ENCODE measurements around the gene SENP8. TPM values are rescaled to one million over a fixed set of nuclear protein-coding genes. Genes with fewer than 3 reads are reported as not detected.

SENP8 gene
- total RNA-seq, 2 experiments from 2014 or later: 2.8 TPM

- Mint-ChIP-seq H3K4me3 (no peak overlapping the region), H3K36me3 (ENCODE audit: low read depth) (no peaks in the 10 kb centered on the region), H3K27me3 (no peaks in the 10 kb centered on the region), H3K4me1 (ENCODE audit: low read depth) (peaks cover 23% of the 10 kb centered on the region), H3K27ac (no peak overlapping the region), H3K9me3 (no peaks in the 10 kb centered on the region)
- TF ChIP-seq, protein P1, sequence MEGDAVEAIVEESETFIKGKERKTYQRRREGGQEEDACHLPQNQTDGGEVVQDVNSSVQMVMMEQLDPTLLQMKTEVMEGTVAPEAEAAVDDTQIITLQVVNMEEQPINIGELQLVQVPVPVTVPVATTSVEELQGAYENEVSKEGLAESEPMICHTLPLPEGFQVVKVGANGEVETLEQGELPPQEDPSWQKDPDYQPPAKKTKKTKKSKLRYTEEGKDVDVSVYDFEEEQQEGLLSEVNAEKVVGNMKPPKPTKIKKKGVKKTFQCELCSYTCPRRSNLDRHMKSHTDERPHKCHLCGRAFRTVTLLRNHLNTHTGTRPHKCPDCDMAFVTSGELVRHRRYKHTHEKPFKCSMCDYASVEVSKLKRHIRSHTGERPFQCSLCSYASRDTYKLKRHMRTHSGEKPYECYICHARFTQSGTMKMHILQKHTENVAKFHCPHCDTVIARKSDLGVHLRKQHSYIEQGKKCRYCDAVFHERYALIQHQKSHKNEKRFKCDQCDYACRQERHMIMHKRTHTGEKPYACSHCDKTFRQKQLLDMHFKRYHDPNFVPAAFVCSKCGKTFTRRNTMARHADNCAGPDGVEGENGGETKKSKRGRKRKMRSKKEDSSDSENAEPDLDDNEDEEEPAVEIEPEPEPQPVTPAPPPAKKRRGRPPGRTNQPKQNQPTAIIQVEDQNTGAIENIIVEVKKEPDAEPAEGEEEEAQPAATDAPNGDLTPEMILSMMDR (IDR thresholded peaks at IDR 0.05): no peak
- ChIA-PET POLR2A (interaction anchor here (0.8 to 1.1 kb wide), 2 partner anchors 85 to 262 kb away, joined by 3 to 4 read pairs; partner anchors contain the start of gene GRAMD2A), CTCF (interaction anchor here (1.1 to 2.1 kb wide), 2 partner anchors 43 to 111 kb away, joined by 3 to 5 read pairs; no protein-coding TSS in a partner anchor)
- DNase-seq (no peak), ATAC-seq (no peak)
- intact Hi-C loops (cut with micrococcal nuclease): no loop called here
Observed at GRCh38 chr15:72113347-72114031, 4.7 kb upstream of the SENP8 start.

DNA sequence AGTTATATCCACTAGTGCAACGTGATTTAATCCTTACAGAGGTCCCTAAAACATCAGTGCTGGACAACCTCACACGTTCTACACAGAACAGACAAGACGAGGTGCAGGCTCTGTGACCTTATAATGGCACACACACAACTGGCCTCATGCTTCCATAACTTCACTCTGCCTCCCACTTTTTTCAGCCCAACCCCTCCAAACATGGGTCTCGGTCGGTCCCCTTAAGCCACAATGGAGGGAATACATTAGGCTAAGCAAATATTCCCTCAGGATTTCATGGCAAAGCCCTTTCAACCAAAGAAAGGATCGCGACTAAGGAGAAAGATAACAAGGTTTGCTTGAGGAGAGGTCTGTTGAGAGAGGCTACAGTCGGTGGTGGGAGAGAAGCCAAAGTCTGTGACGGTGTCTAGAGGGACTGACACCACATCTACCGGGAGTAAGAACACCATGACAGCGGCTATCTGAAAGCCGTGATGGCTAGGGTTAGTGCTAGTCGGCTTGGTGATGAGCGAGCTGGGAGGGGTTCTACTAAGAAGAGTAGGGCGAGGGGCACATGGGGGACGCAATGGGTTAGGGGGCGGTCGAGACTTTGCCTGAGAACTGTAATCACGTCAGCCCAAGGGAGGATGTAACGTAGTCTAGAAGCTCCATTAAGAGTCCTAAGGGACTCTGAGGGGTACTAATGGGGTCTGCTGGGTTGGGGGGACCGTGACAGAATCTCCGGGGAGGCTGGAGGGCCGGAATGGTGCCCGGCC, 1.3 kb upstream of the SENP8 start:
- peak; percentile 42 for DNase-seq
- peaks cover 33% of the 10 kb centered on the region for H3K4me1 Mint-ChIP-seq (ENCODE audit: low read depth)

DNA sequence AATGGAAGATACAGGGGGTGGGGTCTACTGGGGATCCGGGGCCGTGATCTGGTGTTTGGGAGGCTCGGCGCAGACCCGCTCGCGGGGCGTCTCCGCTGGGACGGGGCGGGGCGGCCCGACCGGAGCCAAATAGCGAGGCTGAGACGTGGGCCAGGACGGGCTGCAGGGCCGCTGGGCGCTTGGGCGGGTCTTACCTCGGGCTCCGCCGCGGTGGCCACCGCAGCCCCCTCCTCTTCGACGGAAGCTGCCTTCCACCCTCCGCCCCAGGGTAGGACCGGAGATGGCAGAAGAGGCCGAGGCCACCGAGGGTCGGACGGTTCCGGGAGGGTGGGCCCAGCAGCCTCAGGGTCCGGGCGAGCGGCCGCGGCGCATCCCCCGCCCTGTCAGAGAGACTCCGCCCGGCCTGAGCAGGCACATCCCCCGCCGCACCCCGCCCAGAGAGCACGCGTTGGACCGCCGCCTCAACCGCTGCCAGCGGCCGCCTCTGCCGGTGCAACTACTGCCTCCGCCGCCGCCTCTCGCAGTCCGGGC, 652 bp upstream of the SENP8 start:
- DNase-seq: peak; percentile 75
- H3K4me3 Mint-ChIP-seq: peak overlapping the region; percentile 89
- no peaks in the 10 kb centered on the region for H3K36me3 Mint-ChIP-seq (ENCODE audit: low read depth)
- intact Hi-C loops (cut with micrococcal nuclease): no loop called here
- peaks cover 30% of the 10 kb centered on the region for H3K4me1 Mint-ChIP-seq (ENCODE audit: low read depth)
- peak; percentile 57 for ATAC-seq
- TF ChIP-seq, protein P1 (IDR thresholded peaks at IDR 0.05): no peak
- H3K9me3 Mint-ChIP-seq: no peaks in the 10 kb centered on the region
- ChIA-PET CTCF (interaction anchor here (1.0 kb wide), 1 partner anchor 10 kb away, joined by 3 read pairs; no protein-coding TSS in a partner anchor), POLR2A (interaction anchor here (0.6 to 1.6 kb wide), 2 partner anchors 121 to 238 kb away, joined by 3 to 4 read pairs; no protein-coding TSS in a partner anchor)
- no peaks in the 10 kb centered on the region for H3K27me3 Mint-ChIP-seq
- H3K27ac Mint-ChIP-seq: peak overlapping the region; percentile 79

More for the DNA sequence above, 1.3 kb upstream of the SENP8 start:
- Mint-ChIP-seq H3K9me3 (no peaks in the 10 kb centered on the region), H3K36me3 (ENCODE audit: low read depth) (no peaks in the 10 kb centered on the region), H3K4me3 (peak overlapping the region; percentile 89), H3K27ac (peak overlapping the region; percentile 78), H3K27me3 (no peaks in the 10 kb centered on the region)
- intact Hi-C loops (cut with micrococcal nuclease): no loop called here
- ChIA-PET CTCF (interaction anchor here (1.0 kb wide), 1 partner anchor 10 kb away, joined by 3 read pairs; no protein-coding TSS in a partner anchor), POLR2A (interaction anchor here (1.6 kb wide), 1 partner anchor 122 kb away, joined by 4 read pairs; no protein-coding TSS in a partner anchor)
- TF ChIP-seq, protein P1 (IDR thresholded peaks at IDR 0.05): no peak
- ATAC-seq: peak; percentile 3

GRCh38 chr15:72124218-72124617, 6.0 kb downstream of the SENP8 start:
- intact Hi-C loops (cut with micrococcal nuclease): no loop called here
- ChIA-PET CTCF (interaction anchor here (0.8 to 1.4 kb wide), 2 partner anchors 29 to 33 kb away, joined by 3 to 4 read pairs; no protein-coding TSS in a partner anchor), POLR2A (no interaction called here)
- no peak overlapping the region for H3K4me3 Mint-ChIP-seq
- ATAC-seq (no peak), DNase-seq (no peak)
- no peaks in the 10 kb centered on the region for H3K9me3 Mint-ChIP-seq
- peaks cover 3% of the 10 kb centered on the region for H3K4me1 Mint-ChIP-seq (ENCODE audit: low read depth)
- TF ChIP-seq, protein P1 (IDR thresholded peaks at IDR 0.05): no peak
- H3K36me3 Mint-ChIP-seq (ENCODE audit: low read depth): no peaks in the 10 kb centered on the region
- H3K27me3 Mint-ChIP-seq: no peaks in the 10 kb centered on the region
- H3K27ac Mint-ChIP-seq: no peak overlapping the region

Measured in activated CD8-positive, alpha-beta T cell treated with anti-CD3 and anti-CD28 coated beads for 36 hours (primary cell).